GM10266 (cell line): ENCODE results near the gene LVRN.
A peak's percentile ranks its signal among the peaks of the same experiment; 100 is the strongest.

Experiments used
- DNase-seq: peaks from one replicate; pipeline ENCODE4 v3.0.0; 2012; ENCODE audit errors: extremely low spot score
- TF ChIP-seq, protein P1 (sequence below): IDR thresholded peaks from 2 replicates; pipeline ENCODE4 v1.5.1; 2012; ENCODE audit warnings: mild to moderate bottlenecking, low read depth; ENCODE audit not compliant: control insufficient read depth, insufficient read depth; ENCODE audit errors: missing control alignments

Gene LVRN

DNA sequence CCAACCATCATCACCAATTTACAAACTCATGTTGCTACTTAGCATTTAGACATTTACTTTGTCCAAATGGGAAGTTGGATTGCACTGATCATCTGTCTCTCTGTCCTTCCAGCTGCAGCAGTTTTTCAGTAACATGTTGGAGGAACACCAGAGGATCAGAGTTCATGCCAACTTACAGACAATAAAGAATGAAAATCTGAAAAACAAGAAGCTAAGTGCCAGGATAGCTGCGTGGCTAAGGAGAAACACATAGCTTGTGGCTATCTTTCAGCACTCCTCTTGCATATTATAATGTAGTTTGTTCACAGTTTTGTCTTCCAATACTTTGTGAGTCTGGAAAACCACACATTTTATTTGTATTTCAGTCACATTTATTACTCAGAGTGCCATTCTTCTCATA is 63.6 kb downstream of the LVRN start:
- TF ChIP-seq, protein P1, sequence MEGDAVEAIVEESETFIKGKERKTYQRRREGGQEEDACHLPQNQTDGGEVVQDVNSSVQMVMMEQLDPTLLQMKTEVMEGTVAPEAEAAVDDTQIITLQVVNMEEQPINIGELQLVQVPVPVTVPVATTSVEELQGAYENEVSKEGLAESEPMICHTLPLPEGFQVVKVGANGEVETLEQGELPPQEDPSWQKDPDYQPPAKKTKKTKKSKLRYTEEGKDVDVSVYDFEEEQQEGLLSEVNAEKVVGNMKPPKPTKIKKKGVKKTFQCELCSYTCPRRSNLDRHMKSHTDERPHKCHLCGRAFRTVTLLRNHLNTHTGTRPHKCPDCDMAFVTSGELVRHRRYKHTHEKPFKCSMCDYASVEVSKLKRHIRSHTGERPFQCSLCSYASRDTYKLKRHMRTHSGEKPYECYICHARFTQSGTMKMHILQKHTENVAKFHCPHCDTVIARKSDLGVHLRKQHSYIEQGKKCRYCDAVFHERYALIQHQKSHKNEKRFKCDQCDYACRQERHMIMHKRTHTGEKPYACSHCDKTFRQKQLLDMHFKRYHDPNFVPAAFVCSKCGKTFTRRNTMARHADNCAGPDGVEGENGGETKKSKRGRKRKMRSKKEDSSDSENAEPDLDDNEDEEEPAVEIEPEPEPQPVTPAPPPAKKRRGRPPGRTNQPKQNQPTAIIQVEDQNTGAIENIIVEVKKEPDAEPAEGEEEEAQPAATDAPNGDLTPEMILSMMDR: no peak

DNA sequence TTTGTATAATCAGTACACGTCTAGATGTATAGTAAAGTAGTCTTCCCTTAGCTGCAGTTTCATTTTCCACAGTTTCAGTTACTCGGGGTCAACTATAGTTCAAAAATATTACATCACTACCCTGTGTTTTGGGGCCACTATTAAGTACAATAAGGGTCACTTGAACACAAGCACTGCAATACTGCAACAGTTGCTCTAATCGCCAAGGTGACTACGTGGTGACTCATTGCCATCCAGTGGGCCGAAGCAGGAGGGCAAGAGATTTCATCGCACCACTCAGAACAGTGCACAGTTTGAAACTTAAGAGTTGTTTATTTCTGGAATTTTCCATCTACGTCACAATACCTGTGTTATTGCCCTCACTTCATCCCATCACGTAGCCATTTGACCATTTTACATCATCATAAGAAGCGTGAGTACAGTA is 69.8 kb downstream of the LVRN start, which contains the start of gene ARL14EPL:
Gene ARL14EPL (plus strand): TSS at position 379 of the 424 bp plus-strand sequence. CDS start 18,994 bp downstream, outside the sequence.
- peak; percentile 23 for DNase-seq
- TF ChIP-seq, protein P1: peak; percentile 38

More for the DNA sequence above, 63.6 kb downstream of the LVRN start:
- DNase-seq: no peak

DNA sequence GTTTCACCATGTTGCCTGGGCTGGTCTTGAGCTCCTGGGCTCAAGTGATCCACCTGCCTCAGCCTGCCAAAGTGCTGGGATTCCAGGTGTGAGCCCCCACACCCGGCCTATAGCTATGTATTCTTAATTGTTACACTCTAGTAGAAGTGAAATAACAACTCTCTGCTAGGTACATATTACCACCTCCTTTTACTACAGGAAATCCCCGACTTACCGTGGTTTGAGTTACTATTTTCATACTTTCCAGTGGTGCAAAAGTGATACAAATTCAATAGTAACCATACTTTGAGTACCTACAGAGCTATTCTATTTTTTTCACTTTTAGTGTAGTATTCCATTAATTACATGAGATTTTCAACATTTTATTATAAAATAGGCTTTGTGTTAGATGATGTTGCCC is 70.7 kb downstream of the LVRN start:
- TF ChIP-seq, protein P1: no peak
- DNase-seq: peak; percentile 11

DNA sequence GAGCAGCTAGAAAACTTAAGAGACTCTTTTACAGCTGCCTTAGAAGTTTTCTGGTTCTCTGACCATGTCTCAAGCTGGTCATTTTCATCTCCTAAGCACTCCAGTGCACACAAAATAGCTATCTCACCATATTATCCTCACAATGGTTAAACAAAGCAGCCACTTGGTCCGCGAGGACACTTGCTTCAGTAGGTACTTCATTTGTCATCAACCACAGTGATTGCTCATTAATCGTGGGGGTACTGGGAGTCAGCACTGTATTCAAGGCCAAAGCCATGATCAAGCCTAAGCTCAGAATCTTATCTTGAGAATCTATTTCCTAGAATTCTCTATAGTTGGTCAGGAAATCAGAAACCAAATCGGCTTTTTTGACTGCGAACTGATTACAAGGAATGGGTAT is 72.8 kb downstream of the LVRN start:
- TF ChIP-seq, protein P1: no peak
- no peak for DNase-seq

DNA sequence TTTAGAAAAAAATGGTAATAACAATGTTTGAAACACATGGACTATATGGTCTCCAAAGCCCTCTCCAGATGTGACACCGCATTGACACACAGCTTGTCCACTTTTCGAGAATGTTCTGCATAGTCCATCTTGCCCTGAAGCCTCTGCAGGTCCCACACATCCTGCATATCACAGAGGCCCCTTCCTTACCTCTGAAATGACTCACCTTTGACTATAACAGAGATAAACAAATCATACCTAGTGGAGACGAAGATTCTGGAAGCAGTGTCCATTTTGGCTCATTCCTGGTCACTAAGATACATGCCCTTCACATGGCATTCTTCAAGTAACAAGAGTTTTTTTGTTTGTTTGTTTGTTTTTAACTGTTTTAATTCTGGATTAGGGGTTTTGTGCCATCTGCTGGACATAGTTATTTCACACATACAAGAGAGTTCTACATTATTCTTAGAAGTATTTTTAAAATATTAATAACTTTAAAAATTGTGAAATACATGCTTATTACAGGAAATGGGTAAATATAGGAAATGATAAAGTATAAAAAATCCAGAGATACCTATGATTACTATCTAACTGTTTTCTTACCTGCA is 75.1 kb downstream of the LVRN start:
- TF ChIP-seq, protein P1: no peak
- DNase-seq: no peak

DNA sequence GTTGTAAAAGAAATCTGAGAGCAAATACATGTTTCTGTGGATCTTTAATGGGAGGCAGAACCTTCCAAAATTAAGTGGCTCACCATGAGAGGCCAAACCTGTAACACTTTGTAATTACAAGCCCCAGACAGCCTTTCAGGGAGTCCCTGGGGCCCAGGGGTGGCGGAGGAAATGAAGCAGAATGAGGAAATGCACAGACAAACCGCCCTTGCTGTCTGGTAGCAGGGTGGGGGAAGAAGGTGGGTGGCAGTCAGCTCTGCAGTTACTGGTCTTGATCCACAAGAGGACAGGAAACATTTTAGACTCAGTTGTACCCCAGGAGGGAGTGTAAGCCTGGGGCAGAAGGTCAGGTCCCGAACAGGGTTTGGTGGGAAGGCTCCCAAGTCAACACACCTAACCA is 76.5 kb downstream of the LVRN start:
- peak; percentile 25 for DNase-seq
- TF ChIP-seq, protein P1: no peak

DNA sequence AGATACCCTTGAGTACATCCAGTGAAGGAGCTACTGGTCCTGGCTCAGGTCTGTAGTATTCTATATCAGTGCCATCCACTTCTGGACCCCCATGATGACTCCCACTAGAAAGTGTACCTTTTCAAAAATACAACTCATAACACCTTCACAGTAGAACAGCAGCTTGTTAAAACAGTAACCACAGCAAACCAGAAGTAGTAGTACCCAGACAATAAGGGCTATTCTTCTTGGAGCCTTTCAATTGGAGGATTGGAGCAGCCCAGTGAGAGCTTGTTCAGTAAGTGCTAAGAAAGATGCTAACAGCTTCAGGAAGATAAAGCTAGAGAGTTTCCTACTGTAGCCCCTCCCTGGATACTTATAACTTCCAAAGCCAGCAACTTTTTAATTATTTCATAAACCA is 80.1 kb downstream of the LVRN start:
- DNase-seq: no peak
- TF ChIP-seq, protein P1: no peak
